HUES64 (cell line): ENCODE data around the gene JAZF1.

Experiments
- H3K27ac ChIP-seq: 2 replicates; pipeline ENCODE4 v1.7.0; 2013; ENCODE audit warnings: low read depth, low read length, inconsistent platforms
- H3K27me3 ChIP-seq: 2 replicates; pipeline ENCODE4 v1.6.1; 2013; ENCODE audit warnings: mild to moderate bottlenecking, low read length; ENCODE audit not compliant: insufficient read depth
- H3K36me3 ChIP-seq: 2 replicates; pipeline ENCODE4 v1.6.1; 2013; ENCODE audit warnings: mild to moderate bottlenecking, low read length; ENCODE audit not compliant: insufficient read depth
- H3K4me1 ChIP-seq: 2 replicates; pipeline ENCODE4 v1.6.1; 2013; ENCODE audit warnings: mild to moderate bottlenecking, low read length, moderate library complexity; ENCODE audit not compliant: insufficient read depth
- H3K4me3 ChIP-seq: 2 replicates; pipeline ENCODE4 v1.5.1; 2013; ENCODE audit warnings: mild to moderate bottlenecking, low read length, moderate library complexity
- H3K9ac ChIP-seq: 2 replicates; pipeline ENCODE4 v1.6.1; 2013; ENCODE audit warnings: mild to moderate bottlenecking, low read depth, low read length
- H3K9me3 ChIP-seq: 2 replicates; pipeline ENCODE4 v1.6.1; 2013; ENCODE audit warnings: low read depth, low read length; ENCODE audit not compliant: insufficient read depth
- WGBS: fragments of 150-250, 120-280 bp; methylation state at CpG from one replicate; pipeline ENCODE4 v1.1.7; 2013; ENCODE audit warnings: missing lambda C conversion rate; 5-methylcytosine and 5-hydroxymethylcytosine counted together

The JAZF1 gene

DNA sequence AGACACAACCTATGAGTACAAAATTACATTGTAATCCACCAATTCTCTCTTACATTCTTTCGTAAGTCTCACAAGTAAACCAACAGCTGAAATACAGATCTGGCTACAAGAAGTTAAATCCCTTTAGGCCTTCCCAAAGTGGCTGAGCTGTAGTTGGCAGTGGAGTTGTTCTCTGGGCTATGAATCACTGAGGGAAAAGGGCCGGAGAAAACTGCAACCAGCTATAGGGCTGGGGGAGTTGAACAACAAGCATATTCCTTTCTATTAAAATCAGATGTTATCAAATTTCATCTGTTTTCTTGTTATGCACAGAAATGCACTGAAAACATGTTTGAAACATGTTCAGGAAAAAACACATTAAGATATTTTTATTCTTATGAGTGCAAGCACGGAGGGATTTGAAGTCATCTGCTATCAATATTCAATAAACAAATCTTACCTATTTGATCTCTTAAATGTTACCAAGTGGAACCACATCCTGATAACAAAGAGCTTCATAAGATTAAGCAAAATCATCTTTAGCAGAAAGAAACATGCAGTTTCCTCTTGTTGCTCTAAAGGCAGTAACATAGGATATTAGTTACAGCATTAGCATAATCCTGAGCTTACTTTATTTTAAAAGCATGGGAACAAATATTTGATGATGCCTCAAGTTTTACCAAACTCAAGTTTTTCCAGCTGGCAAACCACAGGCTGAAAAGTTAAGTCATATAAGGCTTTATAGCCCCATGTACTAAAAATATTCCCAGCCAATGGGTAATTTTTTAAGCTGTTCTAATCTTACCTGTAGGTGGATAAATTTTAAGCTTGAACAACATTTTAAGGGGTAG is 227.9 kb downstream of the JAZF1 start:
- 98% methylated on average over 2 of the region's 3 CpGs for WGBS
- Histone ChIP-seq H3K27me3 (no peaks in the 10 kb centered on the region), H3K9ac (no peak overlapping the region)

DNA sequence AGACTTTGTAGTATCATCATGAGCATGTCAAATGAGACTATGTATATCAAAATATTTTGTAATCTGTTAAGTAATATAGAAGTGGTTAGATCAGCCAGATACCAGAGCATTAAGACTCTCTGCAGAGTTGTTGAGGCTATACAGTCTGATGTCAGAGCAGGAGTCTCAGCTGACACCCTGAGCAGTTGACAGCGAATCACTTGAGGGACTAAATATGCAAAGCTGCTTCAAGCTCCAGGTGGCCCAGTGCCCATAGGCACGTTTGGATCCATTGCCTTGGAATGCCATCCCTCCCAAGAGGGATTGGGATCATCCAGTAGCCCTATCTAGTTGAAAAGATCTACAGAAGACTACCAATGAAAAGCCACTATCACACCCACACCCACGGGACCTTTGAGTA is 230.5 kb downstream of the JAZF1 start:
- no peak overlapping the region for H3K4me3 ChIP-seq
- WGBS: 73% methylated on average over 3 of the region's 3 CpGs
- H3K9me3 ChIP-seq: no peaks in the 10 kb centered on the region
- H3K27me3 ChIP-seq: no peaks in the 10 kb centered on the region
- no peak overlapping the region for H3K27ac ChIP-seq
- no peaks in the 10 kb centered on the region for H3K4me1 ChIP-seq
- no peaks in the 10 kb centered on the region for H3K36me3 ChIP-seq
- no peak overlapping the region for H3K9ac ChIP-seq

More for the DNA sequence above, 227.9 kb downstream of the JAZF1 start:
- H3K9me3 ChIP-seq: no peaks in the 10 kb centered on the region
- no peak overlapping the region for H3K27ac ChIP-seq
- H3K36me3 ChIP-seq: no peaks in the 10 kb centered on the region
- H3K4me1 ChIP-seq: no peaks in the 10 kb centered on the region
- H3K4me3 ChIP-seq: no peak overlapping the region

DNA sequence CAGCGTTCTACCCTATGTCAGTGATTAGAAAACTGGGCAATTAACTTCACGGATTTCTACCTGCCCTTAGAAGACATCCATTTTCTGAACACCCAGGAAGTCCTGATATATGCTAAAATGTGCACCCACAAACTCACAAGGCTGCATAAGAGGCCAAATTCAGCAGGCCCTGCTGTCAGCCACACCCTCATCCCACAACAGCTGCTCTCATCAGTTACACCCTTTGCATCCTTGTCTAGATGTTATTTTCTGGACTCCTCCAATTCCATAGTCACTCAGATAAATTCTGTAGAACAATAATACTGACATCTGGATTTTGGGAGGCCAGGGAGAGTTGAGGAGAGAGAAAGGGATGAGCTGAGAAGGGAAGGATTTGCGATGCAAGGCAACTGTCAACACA is 231.7 kb downstream of the JAZF1 start:
- 93% methylated on average over 3 of the region's 3 CpGs for WGBS
- Histone ChIP-seq H3K4me3 (no peak overlapping the region), H3K27ac (no peak overlapping the region)

DNA sequence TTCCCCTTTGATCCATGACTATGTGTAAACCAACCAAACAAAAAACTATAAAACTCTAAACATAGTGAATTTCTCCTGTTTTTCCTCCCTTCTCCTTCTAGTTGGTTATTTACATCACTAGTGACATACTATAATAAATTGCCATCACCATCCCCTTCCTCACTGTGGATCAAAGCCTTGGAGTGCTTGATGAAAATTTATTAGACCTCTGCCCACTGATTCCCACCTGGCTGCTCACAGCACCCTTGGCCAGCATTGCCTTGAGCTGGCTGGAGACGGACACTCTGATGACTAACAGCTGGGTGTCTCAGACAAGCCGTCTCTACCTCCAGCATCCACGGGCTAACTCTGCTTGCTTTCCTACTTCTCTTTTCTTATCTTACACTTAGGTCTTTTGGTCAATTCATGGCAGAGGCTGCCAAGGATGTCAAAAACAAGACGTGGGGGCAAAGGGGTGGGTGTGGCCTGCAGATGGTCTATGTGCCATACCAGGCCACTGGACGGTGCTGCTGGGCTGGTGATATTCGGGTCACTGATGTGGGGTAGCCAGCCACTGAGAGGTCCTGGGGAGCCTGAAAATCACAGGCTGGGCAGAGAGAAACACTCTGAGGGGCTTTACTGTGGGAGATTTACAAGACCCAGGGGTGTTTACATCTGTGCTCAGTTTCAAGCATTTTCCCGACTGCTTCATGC is 232.9 kb downstream of the JAZF1 start:
- no peak overlapping the region for H3K4me3 ChIP-seq
- no peak overlapping the region for H3K9ac ChIP-seq
- no peaks in the 10 kb centered on the region for H3K4me1 ChIP-seq
- no peaks in the 10 kb centered on the region for H3K27me3 ChIP-seq
- no peaks in the 10 kb centered on the region for H3K36me3 ChIP-seq
- no peak overlapping the region for H3K27ac ChIP-seq
- 89% methylated on average over 7 of the region's 7 CpGs for WGBS
- no peaks in the 10 kb centered on the region for H3K9me3 ChIP-seq

More for the DNA sequence above, 231.7 kb downstream of the JAZF1 start:
- Histone ChIP-seq H3K4me1 (no peaks in the 10 kb centered on the region), H3K9me3 (no peaks in the 10 kb centered on the region), H3K9ac (no peak overlapping the region), H3K27me3 (no peaks in the 10 kb centered on the region), H3K36me3 (no peaks in the 10 kb centered on the region)

DNA sequence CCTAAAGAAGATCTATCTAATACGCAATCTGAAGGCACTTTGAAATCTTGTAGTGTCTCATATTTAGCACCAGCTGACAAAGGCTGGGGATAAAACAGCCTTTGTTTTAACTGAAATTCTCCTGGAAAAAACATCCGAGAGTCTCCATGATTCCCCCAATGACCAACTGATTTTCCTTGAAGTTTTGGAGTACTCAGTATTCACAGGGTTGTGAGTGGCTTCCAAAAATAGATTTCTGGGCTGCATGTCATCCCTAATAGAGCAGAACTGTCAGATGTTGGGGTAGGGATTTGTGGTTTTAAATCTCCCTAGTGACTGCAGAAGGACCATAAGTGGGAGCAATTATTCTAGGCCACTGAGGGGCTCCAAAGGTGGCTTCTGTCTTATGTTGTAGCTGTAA is 234.2 kb downstream of the JAZF1 start:
- no peak overlapping the region for H3K27ac ChIP-seq
- H3K27me3 ChIP-seq: no peaks in the 10 kb centered on the region
- H3K4me1 ChIP-seq: no peaks in the 10 kb centered on the region
- WGBS: 98% methylated on average over 2 of the region's 2 CpGs
- H3K9ac ChIP-seq: no peak overlapping the region
- H3K4me3 ChIP-seq: no peak overlapping the region
- no peaks in the 10 kb centered on the region for H3K9me3 ChIP-seq
- no peaks in the 10 kb centered on the region for H3K36me3 ChIP-seq

DNA sequence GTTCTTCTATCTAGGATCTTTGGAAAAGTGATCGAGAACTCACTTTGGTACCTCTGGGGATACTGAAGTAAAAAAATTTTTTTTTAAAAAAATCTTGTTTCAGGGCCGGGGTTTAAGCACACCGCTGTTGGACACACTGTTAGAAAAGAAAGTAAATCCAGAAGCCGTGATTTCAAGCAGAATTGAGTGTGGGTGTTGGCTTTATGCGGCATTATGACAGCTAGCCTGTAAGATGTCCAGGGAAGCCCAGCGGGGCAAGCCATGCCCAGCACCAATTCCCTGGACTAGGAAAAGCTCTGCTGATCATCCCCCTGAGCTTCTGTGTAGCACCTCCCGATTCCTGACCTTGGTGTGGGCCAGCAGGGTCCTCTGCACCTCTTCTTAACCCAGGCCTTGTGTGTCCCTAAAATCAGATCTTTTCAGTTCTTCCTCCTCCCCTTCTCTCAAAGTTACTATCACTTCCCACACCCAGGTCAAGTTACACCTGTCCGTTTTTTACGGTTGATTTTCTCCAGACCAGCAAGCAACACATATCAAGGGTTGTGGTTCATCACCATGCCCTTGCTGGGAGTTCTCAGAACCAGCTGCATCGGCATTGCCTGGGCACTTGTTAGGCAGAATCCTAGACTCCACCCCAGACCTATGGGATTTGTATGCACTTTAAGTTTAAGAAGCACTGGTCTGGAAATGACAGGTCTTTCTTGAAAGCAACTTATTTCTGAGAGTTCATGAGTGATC is 235.4 kb downstream of the JAZF1 start:
- no peak overlapping the region for H3K9ac ChIP-seq
- no peaks in the 10 kb centered on the region for H3K4me1 ChIP-seq
- no peaks in the 10 kb centered on the region for H3K36me3 ChIP-seq
- no peaks in the 10 kb centered on the region for H3K27me3 ChIP-seq
- H3K27ac ChIP-seq: no peak overlapping the region
- H3K9me3 ChIP-seq: no peaks in the 10 kb centered on the region
- 93% methylated on average over 10 of the region's 10 CpGs for WGBS
- no peak overlapping the region for H3K4me3 ChIP-seq

DNA sequence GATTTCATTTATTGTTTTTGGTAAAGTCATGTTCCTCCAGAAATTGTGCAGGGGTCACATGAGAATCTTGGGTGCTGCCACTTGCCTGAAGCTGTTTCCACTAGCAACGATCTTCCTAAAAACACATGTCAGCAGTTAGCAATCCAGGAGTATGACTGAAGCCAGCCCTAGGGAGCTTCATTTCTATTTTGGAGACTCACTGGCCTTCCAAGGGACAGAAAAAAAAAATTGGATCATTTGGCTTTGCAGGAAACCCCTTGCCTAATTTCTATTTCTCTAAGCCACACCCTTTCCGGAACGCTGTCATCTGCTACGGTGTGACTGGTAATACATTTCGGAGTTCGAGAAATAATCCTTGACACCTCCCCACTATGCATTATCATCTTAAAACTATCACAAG is 236.0 kb downstream of the JAZF1 start:
- no peak overlapping the region for H3K4me3 ChIP-seq
- no peak overlapping the region for H3K27ac ChIP-seq
- WGBS: 96% methylated on average over 6 of the region's 6 CpGs

DNA sequence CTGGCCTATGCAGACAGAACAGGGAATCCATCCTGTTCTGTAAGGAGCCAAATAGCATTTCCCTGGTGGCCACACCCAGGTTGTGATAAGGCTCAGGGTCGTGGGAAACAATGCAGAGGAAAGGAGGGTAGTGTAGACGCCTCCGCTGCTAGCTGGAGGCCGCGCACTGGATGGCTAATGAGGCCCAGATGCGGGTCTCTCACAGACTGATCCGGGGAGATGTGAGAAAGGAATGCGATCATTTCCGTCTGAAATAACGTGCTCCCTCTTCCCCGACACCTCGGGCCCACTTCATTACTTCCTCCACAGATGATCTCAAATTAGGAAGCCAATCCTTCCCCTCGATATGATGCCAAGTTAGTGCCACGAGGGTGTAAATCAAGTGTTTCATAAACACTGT is 237.4 kb downstream of the JAZF1 start:
- H3K9me3 ChIP-seq: no peaks in the 10 kb centered on the region
- H3K4me3 ChIP-seq: no peak overlapping the region
- no peaks in the 10 kb centered on the region for H3K27me3 ChIP-seq
- H3K9ac ChIP-seq: no peak overlapping the region
- no peaks in the 10 kb centered on the region for H3K36me3 ChIP-seq
- no peak overlapping the region for H3K27ac ChIP-seq
- H3K4me1 ChIP-seq: no peaks in the 10 kb centered on the region
- WGBS: 94% methylated on average over 14 of the region's 14 CpGs

More for the DNA sequence above, 236.0 kb downstream of the JAZF1 start:
- no peaks in the 10 kb centered on the region for H3K9me3 ChIP-seq
- no peaks in the 10 kb centered on the region for H3K4me1 ChIP-seq
- no peaks in the 10 kb centered on the region for H3K27me3 ChIP-seq
- H3K9ac ChIP-seq: no peak overlapping the region
- H3K36me3 ChIP-seq: no peaks in the 10 kb centered on the region

DNA sequence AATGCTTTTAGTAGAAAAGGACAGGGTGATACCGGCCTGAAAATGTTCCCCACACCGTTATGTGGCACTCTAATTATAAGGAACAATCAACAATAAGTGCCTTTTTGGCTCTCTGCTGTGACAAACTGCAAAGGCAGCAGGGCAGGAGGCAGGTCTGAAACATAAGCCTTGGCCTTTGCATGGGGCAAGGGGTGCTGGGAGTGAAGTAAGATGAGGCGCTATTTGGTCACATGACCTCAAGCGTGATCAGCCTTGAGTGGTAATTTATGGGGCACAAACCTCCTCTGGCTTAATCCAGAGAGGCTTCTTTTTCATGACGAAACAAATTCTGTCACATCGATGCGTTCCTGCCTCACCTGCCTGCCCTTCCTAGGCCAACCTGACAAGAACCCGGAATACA is 237.9 kb downstream of the JAZF1 start:
- Histone ChIP-seq H3K27ac (no peak overlapping the region), H3K27me3 (no peaks in the 10 kb centered on the region), H3K4me1 (no peaks in the 10 kb centered on the region), H3K4me3 (no peak overlapping the region), H3K9me3 (no peaks in the 10 kb centered on the region), H3K36me3 (no peaks in the 10 kb centered on the region), H3K9ac (no peak overlapping the region)
- WGBS: 97% methylated on average over 8 of the region's 8 CpGs

DNA sequence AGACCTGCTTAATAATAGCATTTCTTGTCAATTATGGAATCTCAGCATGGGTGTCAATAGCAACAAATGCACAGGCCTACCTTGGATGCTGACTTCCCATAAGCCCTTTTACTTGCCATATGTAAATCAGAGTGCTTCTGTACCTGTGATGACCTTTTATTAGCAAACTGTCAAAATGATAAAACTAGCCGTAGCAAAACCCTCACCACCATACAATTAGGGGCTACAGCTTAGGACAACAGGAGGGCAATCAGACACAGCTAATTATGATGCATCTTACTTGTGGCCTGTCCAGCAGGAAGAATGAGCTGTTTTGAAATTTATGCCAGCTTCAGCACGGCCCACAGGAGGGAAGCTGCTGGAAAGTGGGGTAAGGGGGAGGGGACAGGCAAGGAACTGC is 239.1 kb downstream of the JAZF1 start:
- Histone ChIP-seq H3K9ac (no peak overlapping the region), H3K9me3 (no peaks in the 10 kb centered on the region), H3K4me1 (no peaks in the 10 kb centered on the region), H3K27me3 (no peaks in the 10 kb centered on the region), H3K36me3 (no peaks in the 10 kb centered on the region), H3K27ac (no peak overlapping the region), H3K4me3 (no peak overlapping the region)
- 63% methylated on average over 2 of the region's 2 CpGs for WGBS

DNA sequence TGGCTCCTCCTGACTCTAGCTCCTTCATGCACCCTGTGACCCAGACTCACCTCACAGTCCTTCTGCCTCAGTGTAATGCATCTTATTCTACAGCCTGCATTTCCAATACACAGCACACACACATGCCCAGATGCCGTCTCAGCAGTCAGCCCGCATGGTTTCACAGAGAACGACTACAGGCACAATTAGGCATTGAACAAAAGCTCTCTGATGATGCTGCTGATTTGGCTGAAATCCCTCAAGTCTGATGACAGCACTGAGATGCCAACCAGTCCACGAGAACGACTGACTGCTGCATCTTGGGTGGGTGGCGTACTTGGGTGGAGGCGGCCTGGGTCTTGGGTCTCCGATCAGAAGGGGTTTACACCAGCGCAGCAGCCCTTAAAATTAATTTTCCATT is 240.3 kb downstream of the JAZF1 start:
- no peaks in the 10 kb centered on the region for H3K4me1 ChIP-seq
- H3K36me3 ChIP-seq: no peaks in the 10 kb centered on the region
- H3K27me3 ChIP-seq: no peaks in the 10 kb centered on the region
- no peaks in the 10 kb centered on the region for H3K9me3 ChIP-seq
- H3K9ac ChIP-seq: no peak overlapping the region
- H3K4me3 ChIP-seq: no peak overlapping the region
- 82% methylated on average over 9 of the region's 9 CpGs for WGBS
- H3K27ac ChIP-seq: no peak overlapping the region
